ENCODE results near the gene STAT6. TPM values are rescaled to one million over a fixed set of nuclear protein-coding genes. Genes with fewer than 3 reads are reported as not detected.

Gene STAT6
- polyA plus RNA-seq, 3 donors: 95.5 to 138 (median 97.6) TPM

DNA sequence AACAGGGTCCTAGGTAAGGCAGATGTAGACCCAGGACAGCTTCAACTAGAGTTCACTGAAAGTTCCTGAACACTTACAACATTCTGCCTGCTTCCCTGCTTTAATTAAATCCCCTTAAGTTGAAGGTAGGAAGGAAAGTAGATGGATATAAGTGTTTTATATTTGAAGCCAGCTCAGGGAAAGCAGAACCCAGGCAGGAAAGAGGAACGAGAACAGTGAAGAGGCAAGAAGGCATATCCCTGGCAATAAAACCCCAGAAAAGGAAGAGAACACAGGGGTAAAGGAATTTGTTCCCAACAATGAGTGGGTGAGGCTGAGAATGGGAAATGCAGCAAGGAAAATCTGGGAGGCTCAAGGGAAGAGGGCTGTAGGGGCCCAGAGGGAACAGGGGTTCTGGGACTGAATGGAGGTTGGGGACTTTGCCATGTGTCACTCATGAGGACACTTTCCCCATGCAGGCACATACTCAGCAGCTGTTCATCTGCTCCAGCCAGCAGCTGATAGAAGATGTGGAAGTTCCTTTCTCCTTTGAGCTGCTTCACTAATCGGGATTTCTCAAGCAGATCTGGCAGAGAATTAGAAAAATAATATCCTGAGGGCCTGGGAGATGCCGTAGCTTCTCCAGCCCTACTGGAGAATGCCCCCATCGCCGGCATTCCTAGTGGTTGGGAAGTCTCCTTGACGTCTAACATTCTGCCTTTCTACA lies 64.9 kb downstream of the STAT6 start:
- no peak for DNase-seq (ENCODE audit: extremely low read depth in 1 of 11, low read depth in 9 of 11, low spot score in 4 of 11)

Other genes starting within 250 kb of the STAT6 start
- under 1 TPM; 0.11 to 0.44 (median 0.22) TPM for gene SDR9C7, start 177.0 kb downstream of the STAT6 start, polyA plus RNA-seq (ENCODE audit: insufficient read length in 3 of 3)
- 1 to 10 TPM in 1 of 3 donors, under 1 TPM in 2; 0.65 to 1.3 (median 0.75) TPM for gene RDH16, start 153.8 kb downstream of the STAT6 start, polyA plus RNA-seq (ENCODE audit: insufficient read length in 3 of 3)
- 10 to 100 TPM; 10.3 to 13.2 (median 12.9) TPM for gene ZBTB39, start 104.8 kb downstream of the STAT6 start, polyA plus RNA-seq (ENCODE audit: insufficient read length in 3 of 3)
- 1 to 10 TPM in 1 of 3 donors, under 1 TPM in 2; 0.24 to 1.1 (median 0.47) TPM for gene TAC3, start 94.8 kb downstream of the STAT6 start, polyA plus RNA-seq (ENCODE audit: insufficient read length in 3 of 3)
- gene MYO1A, start 61.2 kb downstream of the STAT6 start, polyA plus RNA-seq (ENCODE audit: insufficient read length in 3 of 3): under 1 TPM; 0.11 to 0.47 (median 0.20) TPM
- gene NEMP1, start 32.6 kb downstream of the STAT6 start, polyA plus RNA-seq (ENCODE audit: insufficient read length in 3 of 3): 10 to 100 TPM; 23.6 to 26.3 (median 25.9) TPM
- gene NAB2, start 22.2 kb downstream of the STAT6 start, polyA plus RNA-seq (ENCODE audit: insufficient read length in 3 of 3): 10 to 100 TPM; 43.3 to 53.9 (median 52.3) TPM
- 100 to 1,000 TPM in 1 of 3 donors, 10 to 100 TPM in 2; 60.9 to 106 (median 84.0) TPM for gene LRP1, start 17.1 kb upstream of the STAT6 start, polyA plus RNA-seq (ENCODE audit: insufficient read length in 3 of 3)
- not detected for gene LRP1-AS, start 36.3 kb upstream of the STAT6 start, polyA plus RNA-seq (ENCODE audit: insufficient read length in 3 of 3)
- gene NXPH4, start 105.4 kb upstream of the STAT6 start, polyA plus RNA-seq (ENCODE audit: insufficient read length in 3 of 3): 1 to 10 TPM; 3.0 to 5.6 (median 4.2) TPM
- gene SHMT2, start 118.3 kb upstream of the STAT6 start, polyA plus RNA-seq (ENCODE audit: insufficient read length in 3 of 3): 10 to 100 TPM; 69.1 to 86.6 (median 77.3) TPM
- gene STAC3, start 139.8 kb upstream of the STAT6 start, polyA plus RNA-seq (ENCODE audit: insufficient read length in 3 of 3): 1 to 10 TPM; 5.2 to 8.0 (median 6.1) TPM